CD8-positive, alpha-beta memory T cell (primary cell): Measurements from ENCODE around the gene OR2F2. TPM values are rescaled to one million over a fixed set of nuclear protein-coding genes. Genes with fewer than 3 reads are reported as not detected.

Experiments
- CTCF ChIA-PET: fragments of 350-600 bp; sonication (Branson Sonifier 250); formaldehyde crosslinking; loops from one replicate; lab custom pipeline; 2021; ENCODE audit warnings: antibody characterized with exemption; lab: Charles Lee
- POLR2A ChIA-PET: fragments of 350-600 bp; sonication (Branson Sonifier 250); formaldehyde crosslinking; loops from one replicate; lab custom pipeline; 2021; ENCODE audit warnings: antibody characterized with exemption; lab: Charles Lee
- DNase-seq, 5 donors: peaks; one replicate each; pipeline versions ENCODE4 v3.0.0 to v3.0.0-alpha.2; 2020 to 2022; ENCODE audit warnings: mixed read lengths in 1 of 5
- H3K27ac ChIP-seq: one replicate; pipeline ENCODE4 v1.7.0; 2013; ENCODE audit warnings: low read depth, mild to moderate bottlenecking, low read length, moderate library complexity
- H3K27me3 ChIP-seq: 2 replicates; pipeline ENCODE4 v1.7.0; 2013; ENCODE audit warnings: low read length, mild to moderate bottlenecking; ENCODE audit not compliant: insufficient read depth, poor library complexity, severe bottlenecking
- H3K36me3 ChIP-seq: 2 replicates; pipeline ENCODE4 v1.7.0; 2013; ENCODE audit warnings: mild to moderate bottlenecking, low read length, moderate library complexity; ENCODE audit not compliant: insufficient read depth
- H3K4me1 ChIP-seq: 2 replicates; pipeline ENCODE4 v1.7.0; 2013; ENCODE audit warnings: mild to moderate bottlenecking, low read length, moderate library complexity; ENCODE audit not compliant: insufficient read depth
- H3K4me3 ChIP-seq: 2 replicates; pipeline ENCODE4 v1.7.0; 2013; ENCODE audit warnings: mild to moderate bottlenecking, low read length
- H3K9me3 ChIP-seq: 2 replicates; pipeline ENCODE4 v1.7.0; 2013; ENCODE audit warnings: mild to moderate bottlenecking, low read length
- H3K27ac Mint-ChIP-seq, 8 donors: one replicate each; pipeline ENCODE4 v1.8.0; 2020 to 2021; ENCODE audit warnings: mixed read lengths in 8 of 8, mild to moderate bottlenecking in 6 of 8, inconsistent platforms in 3 of 8, moderate library complexity in 3 of 8
- H3K27me3 Mint-ChIP-seq, 2 donors: one replicate each; pipeline ENCODE4 v1.8.0; 2020 to 2021; ENCODE audit warnings: mixed read lengths in 2 of 2, mild to moderate bottlenecking in 1 of 2, moderate library complexity in 1 of 2
- H3K36me3 Mint-ChIP-seq, 3 donors: one replicate each; pipeline ENCODE4 v1.8.0; 2020 to 2021; ENCODE audit warnings: mixed read lengths in 3 of 3, inconsistent platforms in 1 of 3, mild to moderate bottlenecking in 1 of 3
- H3K4me1 Mint-ChIP-seq, 3 donors: one replicate each; pipeline ENCODE4 v1.8.0; 2020 to 2021; ENCODE audit warnings: mixed read lengths in 3 of 3, inconsistent platforms in 1 of 3, mild to moderate bottlenecking in 1 of 3
- H3K4me3 Mint-ChIP-seq, 7 donors: one replicate each; pipeline ENCODE4 v1.8.0; 2020 to 2021; ENCODE audit warnings: mixed read lengths in 7 of 7, mild to moderate bottlenecking in 6 of 7, moderate library complexity in 4 of 7, inconsistent platforms in 2 of 7
- H3K9me3 Mint-ChIP-seq, 5 donors: one replicate each; pipeline ENCODE4 v1.8.0; 2020 to 2022; ENCODE audit warnings: mixed read lengths in 5 of 5, mild to moderate bottlenecking in 3 of 5, moderate library complexity in 2 of 5, inconsistent platforms in 1 of 5
- polyA plus RNA-seq: library from polyadenylated mRNA; unstranded; fragments of 300-500 nt; fragmentation: Illumina TruSeq; gene quantifications from one replicate; pipeline ENCODE4 v1.2.3, GENCODE V29; 2021
- total RNA-seq, 2 experiments: library from RNA; stranded (reverse); gene quantifications; one replicate each; pipeline ENCODE4 v1.2.3, GENCODE V29; 2021

Gene OR2F2
- total and polyA plus RNA-seq, 3 experiments from 2014 or later = not detected

DNA sequence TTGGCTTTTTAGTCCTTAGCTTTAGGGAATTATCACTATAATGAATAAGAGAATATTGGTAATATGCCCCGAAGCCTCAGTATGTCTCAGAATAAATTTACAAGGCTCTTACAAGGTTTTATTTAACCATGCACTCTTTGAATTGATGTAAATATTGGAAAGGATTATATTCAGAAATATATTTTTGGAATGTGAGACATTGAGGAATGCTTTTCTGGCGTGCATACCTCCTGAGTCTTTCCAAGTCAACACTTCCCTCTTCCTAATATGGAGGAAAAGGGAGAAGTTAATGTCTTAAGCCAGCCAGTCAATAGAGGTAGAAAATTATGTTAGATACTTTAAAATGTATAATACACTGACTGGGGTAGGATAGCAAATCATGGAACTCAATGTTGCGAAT is 18.4 kb downstream of the OR2F2 start:
- Mint-ChIP-seq H3K9me3 (peaks cover 0 to 2% (median 0%) of the 10 kb centered on the region in 5 donors), H3K36me3 (no peaks in the 10 kb centered on the region)
- no peaks in the 10 kb centered on the region for H3K36me3 ChIP-seq

DNA sequence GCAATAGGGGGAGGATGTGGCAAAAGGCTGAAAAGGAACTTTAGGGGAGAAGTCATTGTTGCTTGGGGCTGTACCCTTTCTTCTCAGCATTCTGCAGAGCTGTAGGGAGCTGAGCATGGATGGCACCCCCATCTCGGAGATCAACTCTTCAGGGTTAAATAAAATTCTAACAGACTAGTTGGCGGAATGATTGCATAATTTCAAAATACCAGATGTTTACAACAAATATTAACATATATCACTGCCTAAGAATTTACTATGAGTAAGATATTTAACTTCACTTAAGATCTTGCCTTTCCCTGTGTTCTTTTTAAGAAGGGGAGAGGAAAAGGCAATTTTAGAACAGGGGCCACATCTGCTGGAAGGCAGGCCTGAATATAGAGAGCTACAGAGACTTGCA is 19.1 kb downstream of the OR2F2 start:
- H3K4me1 Mint-ChIP-seq = no peaks in the 10 kb centered on the region
- no peak overlapping the region for H3K4me3 Mint-ChIP-seq
- Histone ChIP-seq H3K27me3 (no peaks in the 10 kb centered on the region), H3K27ac (no peak overlapping the region), H3K9me3 (no peaks in the 10 kb centered on the region), H3K36me3 (no peaks in the 10 kb centered on the region), H3K4me3 (no peak overlapping the region), H3K4me1 (no peaks in the 10 kb centered on the region)
- H3K9me3 Mint-ChIP-seq = peaks cover 0 to 2% (median 0%) of the 10 kb centered on the region in 5 donors
- no peak for DNase-seq
- ChIA-PET POLR2A (no interaction called here), CTCF (no interaction called here)
- peaks cover 9 to 65% of the 10 kb centered on the region in 2 donors for H3K27me3 Mint-ChIP-seq
- H3K36me3 Mint-ChIP-seq = no peaks in the 10 kb centered on the region
- no peak overlapping the region for H3K27ac Mint-ChIP-seq

More for the DNA sequence above, 18.4 kb downstream of the OR2F2 start:
- H3K4me3 Mint-ChIP-seq = no peak overlapping the region
- no peaks in the 10 kb centered on the region for H3K4me1 Mint-ChIP-seq
- Histone ChIP-seq H3K4me3 (no peak overlapping the region), H3K27me3 (no peaks in the 10 kb centered on the region), H3K4me1 (no peaks in the 10 kb centered on the region), H3K9me3 (no peaks in the 10 kb centered on the region), H3K27ac (no peak overlapping the region)
- ChIA-PET CTCF (no interaction called here), POLR2A (no interaction called here)
- no peak overlapping the region for H3K27ac Mint-ChIP-seq
- peaks cover 14 to 68% of the 10 kb centered on the region in 2 donors for H3K27me3 Mint-ChIP-seq
- DNase-seq = no peak

DNA sequence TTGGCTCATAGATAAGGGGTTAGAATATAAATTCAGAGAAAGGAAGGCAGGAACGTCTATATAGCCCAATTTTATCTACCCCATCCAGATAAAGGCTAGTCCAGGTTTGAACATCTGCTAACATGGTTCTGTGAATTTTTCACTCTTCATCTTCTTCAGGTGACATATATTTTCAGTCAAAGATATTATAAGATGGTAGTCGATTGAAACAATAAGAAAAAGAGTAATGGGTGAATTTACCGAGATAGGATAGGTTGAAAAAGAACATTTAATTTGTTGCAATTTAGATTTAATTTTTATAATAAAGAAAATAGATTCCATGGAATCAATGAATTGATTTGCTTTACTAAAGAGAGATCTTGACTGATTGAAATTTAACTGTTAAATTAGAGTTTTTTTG is 19.5 kb downstream of the OR2F2 start, which contains the start of gene OR2F1:
Gene OR2F1, plus strand, starts transcription at position 301 of the 400 bp plus-strand sequence. CDS start 5,127 bp downstream, outside the sequence.
- CTCF ChIA-PET = no interaction called here
- no peak within 1 kb of the TSS for H3K27ac Mint-ChIP-seq
- Histone ChIP-seq H3K4me3 (no peak within 1 kb of the TSS), H3K9me3 (no peaks in the 10 kb centered on the region), H3K27ac (no peak within 1 kb of the TSS), H3K27me3 (no peaks in the 10 kb centered on the region), H3K4me1 (no peaks in the 10 kb centered on the region), H3K36me3 (no peaks in the 10 kb centered on the region)
- H3K36me3 Mint-ChIP-seq = no peaks in the 10 kb centered on the region
- no peaks in the 10 kb centered on the region for H3K4me1 Mint-ChIP-seq
- H3K4me3 Mint-ChIP-seq = no peak within 1 kb of the TSS
- no peak for DNase-seq
- no peaks in the 10 kb centered on the region for H3K9me3 Mint-ChIP-seq
- POLR2A ChIA-PET = no interaction called here
- peaks cover 9 to 64% of the 10 kb centered on the region in 2 donors for H3K27me3 Mint-ChIP-seq

DNA sequence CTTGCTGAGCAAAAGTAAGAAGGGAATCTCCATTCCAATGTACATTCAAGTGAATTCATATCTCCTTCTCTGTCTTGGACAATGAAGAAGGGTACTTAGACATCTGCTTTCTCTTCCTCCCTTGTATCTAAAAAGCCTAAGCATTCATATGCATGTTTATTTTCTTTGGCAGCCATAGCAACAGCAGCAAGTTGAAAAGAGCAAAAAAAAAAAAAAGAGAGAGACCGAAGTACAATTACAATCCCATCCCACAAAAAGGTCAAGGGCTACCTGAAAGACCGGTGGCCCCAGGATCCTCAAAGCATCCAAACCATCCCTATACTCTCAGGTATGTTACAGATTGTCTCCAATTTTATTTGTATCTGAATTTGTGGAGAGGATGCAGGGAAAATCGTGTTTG is 23.7 kb downstream of the OR2F2 start:
- H3K27me3 Mint-ChIP-seq = peaks cover 9 to 60% of the 10 kb centered on the region in 2 donors
- no peaks in the 10 kb centered on the region for H3K36me3 Mint-ChIP-seq
- H3K36me3 ChIP-seq = no peaks in the 10 kb centered on the region
- no peaks in the 10 kb centered on the region for H3K4me1 Mint-ChIP-seq
- H3K27ac Mint-ChIP-seq = no peak overlapping the region
- no peak overlapping the region for H3K4me3 ChIP-seq
- H3K27ac ChIP-seq = no peak overlapping the region
- no peaks in the 10 kb centered on the region for H3K9me3 Mint-ChIP-seq
- H3K4me1 ChIP-seq = no peaks in the 10 kb centered on the region
- H3K4me3 Mint-ChIP-seq = no peak overlapping the region
- POLR2A ChIA-PET = no interaction called here
- no peaks in the 10 kb centered on the region for H3K27me3 ChIP-seq
- H3K9me3 ChIP-seq = no peaks in the 10 kb centered on the region
- CTCF ChIA-PET = no interaction called here
- no peak for DNase-seq

DNA sequence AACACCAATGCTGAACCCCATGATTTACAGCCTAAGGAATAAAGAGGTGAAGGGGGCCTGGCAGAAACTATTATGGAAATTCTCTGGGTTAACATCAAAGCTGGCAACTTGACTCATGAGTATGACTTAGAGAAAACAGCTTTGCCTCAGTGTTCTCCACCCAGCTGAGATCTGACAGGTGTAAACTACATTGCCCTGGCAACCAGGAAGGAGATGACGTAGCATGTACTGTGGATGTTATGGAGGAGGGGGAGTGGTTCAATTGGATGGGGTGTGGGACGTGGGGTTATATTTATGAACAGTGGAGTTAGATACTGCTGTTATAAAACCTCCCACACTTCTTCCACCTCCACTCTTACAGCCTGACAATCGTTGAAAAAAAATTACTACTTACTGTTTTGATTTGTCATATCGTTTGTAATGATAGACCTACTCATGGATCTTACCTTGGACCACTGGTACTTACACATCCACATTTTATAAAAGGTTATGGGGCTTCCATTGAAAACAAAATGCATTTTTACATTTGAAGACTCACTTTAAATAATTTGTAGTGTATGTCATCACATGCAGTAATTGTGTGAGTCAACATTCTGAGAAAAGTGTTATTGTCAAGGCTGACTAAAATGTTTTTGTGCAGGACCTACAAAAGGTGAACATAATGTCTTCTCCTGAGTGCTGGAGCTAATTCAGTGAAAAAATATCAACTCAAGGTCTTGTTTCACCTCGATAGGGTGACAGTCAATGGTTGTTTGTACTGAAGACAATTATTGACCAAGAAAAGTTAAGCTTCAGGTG is 26.0 kb downstream of the OR2F2 start:
- H3K4me1 Mint-ChIP-seq = no peaks in the 10 kb centered on the region
- H3K27me3 Mint-ChIP-seq = peaks cover 7 to 49% of the 10 kb centered on the region in 2 donors
- Histone ChIP-seq H3K36me3 (no peaks in the 10 kb centered on the region), H3K4me1 (no peaks in the 10 kb centered on the region), H3K27me3 (no peaks in the 10 kb centered on the region), H3K27ac (no peak overlapping the region), H3K4me3 (no peak overlapping the region), H3K9me3 (no peaks in the 10 kb centered on the region)
- no peaks in the 10 kb centered on the region for H3K9me3 Mint-ChIP-seq
- CTCF ChIA-PET = no interaction called here
- no peak overlapping the region for H3K27ac Mint-ChIP-seq
- H3K4me3 Mint-ChIP-seq = no peak overlapping the region
- no peak for DNase-seq
- no peaks in the 10 kb centered on the region for H3K36me3 Mint-ChIP-seq
- POLR2A ChIA-PET = no interaction called here

DNA sequence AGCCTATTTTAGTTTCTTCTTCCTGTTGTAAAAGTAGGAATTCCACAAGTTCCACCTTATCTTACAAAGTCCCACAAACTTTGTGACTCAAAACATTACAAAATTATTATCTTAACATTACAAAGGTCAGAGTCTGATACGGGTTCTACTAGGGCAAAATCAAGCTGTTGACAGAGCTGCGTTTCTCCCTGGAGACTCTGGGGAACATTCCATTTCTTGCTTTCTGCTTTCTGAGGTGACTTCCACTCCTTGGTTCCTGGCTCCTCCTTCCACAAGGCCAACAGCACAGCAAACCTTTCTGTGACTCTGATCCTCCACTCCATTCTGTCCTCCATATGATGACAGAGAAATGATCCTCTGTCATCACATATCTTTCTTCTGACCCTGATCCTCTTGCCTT is 30.2 kb downstream of the OR2F2 start:
- Mint-ChIP-seq H3K27ac (no peak overlapping the region), H3K4me3 (no peak overlapping the region), H3K27me3 (peaks cover 8 to 42% of the 10 kb centered on the region in 2 donors), H3K36me3 (no peaks in the 10 kb centered on the region), H3K4me1 (no peaks in the 10 kb centered on the region), H3K9me3 (peaks cover 0 to 3% (median 0%) of the 10 kb centered on the region in 5 donors)
- no peaks in the 10 kb centered on the region for H3K27me3 ChIP-seq
- no peak overlapping the region for H3K4me3 ChIP-seq
- no peaks in the 10 kb centered on the region for H3K9me3 ChIP-seq
- H3K27ac ChIP-seq = no peak overlapping the region
- POLR2A ChIA-PET = no interaction called here
- no peaks in the 10 kb centered on the region for H3K36me3 ChIP-seq
- H3K4me1 ChIP-seq = no peaks in the 10 kb centered on the region
- CTCF ChIA-PET = no interaction called here
- DNase-seq = no peak

DNA sequence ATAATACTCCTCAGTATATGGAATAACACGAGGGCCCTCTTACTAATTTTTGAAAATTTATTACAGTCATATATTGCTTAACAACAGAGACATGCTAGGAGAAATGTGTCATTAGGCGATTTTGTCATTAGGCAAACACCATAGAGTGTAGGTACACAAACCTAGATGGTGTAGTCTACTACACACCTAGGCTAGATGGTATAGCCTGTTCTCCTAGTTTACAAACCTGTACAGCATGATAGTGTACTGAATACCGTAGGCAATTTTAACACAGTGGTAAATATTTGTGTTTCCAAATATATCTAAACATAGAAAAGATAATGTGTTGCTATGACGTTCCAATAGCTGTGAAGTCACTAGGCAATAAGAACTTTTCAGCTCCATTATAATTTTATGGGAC is 32.4 kb downstream of the OR2F2 start:
- no peak overlapping the region for H3K27ac ChIP-seq
- no peaks in the 10 kb centered on the region for H3K4me1 Mint-ChIP-seq
- H3K36me3 ChIP-seq = no peaks in the 10 kb centered on the region
- H3K4me3 Mint-ChIP-seq = no peak overlapping the region
- no peaks in the 10 kb centered on the region for H3K36me3 Mint-ChIP-seq
- ChIA-PET POLR2A (no interaction called here), CTCF (no interaction called here)
- no peaks in the 10 kb centered on the region for H3K4me1 ChIP-seq
- H3K4me3 ChIP-seq = no peak overlapping the region
- H3K27me3 Mint-ChIP-seq = peaks cover 7 to 40% of the 10 kb centered on the region in 2 donors
- peaks cover 0 to 8% (median 2%) of the 10 kb centered on the region in 5 donors for H3K9me3 Mint-ChIP-seq
- DNase-seq = no peak
- no peaks in the 10 kb centered on the region for H3K9me3 ChIP-seq
- no peaks in the 10 kb centered on the region for H3K27me3 ChIP-seq
- no peak overlapping the region for H3K27ac Mint-ChIP-seq

DNA sequence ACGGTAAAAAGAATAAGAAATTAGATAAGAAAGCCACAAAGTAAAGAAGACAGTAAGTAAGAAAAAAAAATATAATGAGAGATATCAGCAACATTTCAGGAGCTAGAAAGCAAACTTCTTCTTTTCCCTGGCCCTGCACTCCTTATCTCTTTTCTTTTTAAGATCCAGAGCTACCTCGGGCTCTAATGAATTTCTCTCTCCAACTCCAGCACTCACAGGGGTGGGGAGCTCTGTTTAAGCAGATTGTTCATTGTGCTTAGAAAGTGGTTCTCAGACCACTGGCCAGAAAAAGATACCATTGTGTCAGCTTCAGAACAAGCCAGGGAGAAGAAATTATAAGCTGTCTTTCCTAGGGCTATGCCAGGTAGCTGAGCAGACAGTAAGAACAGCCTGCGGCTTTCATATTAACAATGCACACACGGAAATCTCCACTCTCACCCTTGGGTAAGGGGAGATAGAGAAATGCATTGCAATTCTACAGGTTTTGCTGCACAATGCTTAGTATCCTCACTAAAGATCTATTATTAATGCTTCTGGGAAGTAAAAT is 38.9 kb downstream of the OR2F2 start:
- peaks cover 4 to 33% of the 10 kb centered on the region in 2 donors for H3K27me3 Mint-ChIP-seq
- no peak for DNase-seq
- no peaks in the 10 kb centered on the region for H3K36me3 Mint-ChIP-seq
- no peaks in the 10 kb centered on the region for H3K4me1 Mint-ChIP-seq
- ChIA-PET POLR2A (no interaction called here), CTCF (no interaction called here)
- H3K9me3 Mint-ChIP-seq = peaks cover 0 to 6% (median 2%) of the 10 kb centered on the region in 5 donors
- no peaks in the 10 kb centered on the region for H3K27me3 ChIP-seq
- no peak overlapping the region for H3K27ac ChIP-seq
- no peak overlapping the region for H3K27ac Mint-ChIP-seq
- H3K4me1 ChIP-seq = no peaks in the 10 kb centered on the region
- H3K9me3 ChIP-seq = no peaks in the 10 kb centered on the region
- H3K4me3 Mint-ChIP-seq = no peak overlapping the region
- no peak overlapping the region for H3K4me3 ChIP-seq
- H3K36me3 ChIP-seq = no peaks in the 10 kb centered on the region
